AG04449 (cell line): ENCODE results near the gene SEMA3B.

Source experiments
- CTCF ChIA-PET: fragments of 350-600 bp; formaldehyde crosslinking; extraction: SDS; loops from one replicate; lab custom pipeline; 2021; ENCODE audit warnings: antibody characterized with exemption; lab: Yijun Ruan, JAX
- POLR2A ChIA-PET: fragments of 400-600, 350-600 bp; formaldehyde crosslinking; extraction: SDS; loops from one replicate; lab custom pipeline; 2020; ENCODE audit warnings: antibody characterized with exemption, inconsistent platforms; lab: Yijun Ruan, JAX
- DNase-seq: peaks from one replicate; pipeline ENCODE4 v3.0.0-alpha.2; 2010; ENCODE audit warnings: low read depth, low spot score
- H3K4me3 ChIP-seq: 2 replicates; pipeline ENCODE4 v1.5.1; 2011; ENCODE audit warnings: low read depth, mild to moderate bottlenecking, control low read depth, low read length
- CTCF ChIP-seq: IDR thresholded peaks from one replicate; pipeline ENCODE4 v1.5.1; 2011; ENCODE audit warnings: mild to moderate bottlenecking, moderate library complexity, low read length, control low read depth, inconsistent platforms; ENCODE audit not compliant: insufficient read depth; ENCODE audit errors: missing control alignments

Gene SEMA3B

GRCh38 chr3:50230104-50230793 is 38.7 kb upstream of the SEMA3B start:
- no peak for TF ChIP-seq CTCF
- DNase-seq: no peak
- no peak overlapping the region for H3K4me3 ChIP-seq
- POLR2A ChIA-PET: no interaction called here
- CTCF ChIA-PET: interaction anchor here (1.2 to 47.4 kb wide), 6 partner anchors 10 to 90 kb away, joined by 3 to 1609 read pairs (median 192); partner anchors contain the start of genes GNAT1, LSMEM2, SEMA3B and SLC38A3

- POLR2A ChIA-PET: interaction anchor here (0.7 kb wide), 1 partner anchor 17 kb away, joined by 3 read pairs; no protein-coding TSS in a partner anchor
- no peak for TF ChIP-seq CTCF
- CTCF ChIA-PET: interaction anchor here (1.3 to 47.4 kb wide), 4 partner anchors 14 to 42 kb away, joined by 5 to 1609 read pairs (median 697); partner anchors contain the start of genes GNAT1, LSMEM2, SEMA3B and SLC38A3
- no peak overlapping the region for H3K4me3 ChIP-seq
- no peak for DNase-seq
These were observed 38.2 kb upstream of the SEMA3B start for GRCh38 chr3:50230794-50231125.

- no peak overlapping the region for H3K4me3 ChIP-seq
- ChIA-PET CTCF (interaction anchor here (1.3 to 47.4 kb wide), 4 partner anchors 13 to 43 kb away, joined by 5 to 1609 read pairs (median 697); partner anchors contain the start of genes GNAT1, LSMEM2, SEMA3B and SLC38A3), POLR2A (interaction anchor here (0.7 kb wide), 1 partner anchor 16 kb away, joined by 3 read pairs; no protein-coding TSS in a partner anchor)
- DNase-seq: no peak
- TF ChIP-seq CTCF: no peak
These were observed 37.4 kb upstream of the SEMA3B start for GRCh38 chr3:50231581-50231980.

GRCh38 chr3:50232303-50232702 is 36.6 kb upstream of the SEMA3B start:
- no peak for DNase-seq
- TF ChIP-seq CTCF: no peak
- ChIA-PET CTCF (interaction anchor here (47.4 kb wide), 1 partner anchor 33 kb away, joined by 1609 read pairs; the partner anchor contains the start of genes LSMEM2 and SEMA3B), POLR2A (no interaction called here)
- H3K4me3 ChIP-seq: no peak overlapping the region

GRCh38 chr3:50233176-50233575 is 35.8 kb upstream of the SEMA3B start:
- CTCF ChIA-PET: interaction anchor here (0.8 to 47.4 kb wide), 7 partner anchors 8 to 41 kb away, joined by 3 to 1609 read pairs (median 5); partner anchors contain the start of genes LSMEM2 and SEMA3B
- DNase-seq: no peak
- no peak for TF ChIP-seq CTCF
- POLR2A ChIA-PET: no interaction called here
- H3K4me3 ChIP-seq: no peak overlapping the region
